Hematopoietic multipotent progenitor cell treated with erythropoietin and hydrocortisone succinate and interleukin-3 and kit ligand, for 4 days (in vitro differentiated cells): ENCODE data around the gene CEP192.

Experiments used
- DNase-seq: peaks from one replicate; pipeline ENCODE4 v3.0.0-alpha.2; 2015

CEP192 gene

GRCh38 chr18:12995424-12995823, 4.3 kb downstream of the CEP192 start:
- no peak for DNase-seq

GRCh38 chr18:12995952-12996477, 4.9 kb downstream of the CEP192 start:
- no peak for DNase-seq

GRCh38 chr18:12996661-12997292, 5.6 kb downstream of the CEP192 start:
- no peak for DNase-seq

GRCh38 chr18:12997330-12997729, 6.2 kb downstream of the CEP192 start:
- peak; percentile 49 for DNase-seq

GRCh38 chr18:12998332-12999060, 7.3 kb downstream of the CEP192 start:
- no peak for DNase-seq

- peak; percentile 88 for DNase-seq
Observed at GRCh38 chr18:13003466-13003896, 12.3 kb downstream of the CEP192 start.

GRCh38 chr18:13004396-13004795, 13.2 kb downstream of the CEP192 start:
- DNase-seq = no peak

GRCh38 chr18:13005289-13005688, 14.1 kb downstream of the CEP192 start:
- no peak for DNase-seq

- peak; percentile 70 for DNase-seq
Observed at GRCh38 chr18:13006531-13007247, 15.5 kb downstream of the CEP192 start.

GRCh38 chr18:13007248-13007560, 16.0 kb downstream of the CEP192 start:
- DNase-seq = peak; percentile 42

- no peak for DNase-seq
Observed at GRCh38 chr18:13011719-13012118, 20.6 kb downstream of the CEP192 start.

- DNase-seq = no peak
Observed at GRCh38 chr18:13014232-13014631, 23.1 kb downstream of the CEP192 start.

GRCh38 chr18:13014818-13015217, 23.7 kb downstream of the CEP192 start:
- no peak for DNase-seq

- DNase-seq = no peak
Observed at GRCh38 chr18:13017247-13017875, 26.2 kb downstream of the CEP192 start.

GRCh38 chr18:13018374-13018773, 27.2 kb downstream of the CEP192 start:
- no peak for DNase-seq

GRCh38 chr18:13019301-13019700, 28.1 kb downstream of the CEP192 start:
- DNase-seq = no peak

- DNase-seq = no peak
Observed at GRCh38 chr18:13022644-13023043, 31.5 kb downstream of the CEP192 start.

- DNase-seq = no peak
Observed at GRCh38 chr18:13025233-13025632, 34.1 kb downstream of the CEP192 start.

- no peak for DNase-seq
Observed at GRCh38 chr18:13026583-13027270, 35.6 kb downstream of the CEP192 start.

- DNase-seq = no peak
Observed at GRCh38 chr18:13028869-13029268, 37.7 kb downstream of the CEP192 start.

- DNase-seq = no peak
Observed at GRCh38 chr18:13032173-13032572, 41.0 kb downstream of the CEP192 start.

- peak; percentile 10 for DNase-seq
Observed at GRCh38 chr18:13035249-13035914, 44.2 kb downstream of the CEP192 start.
